ENCODE results near the gene MED9.

DNA sequence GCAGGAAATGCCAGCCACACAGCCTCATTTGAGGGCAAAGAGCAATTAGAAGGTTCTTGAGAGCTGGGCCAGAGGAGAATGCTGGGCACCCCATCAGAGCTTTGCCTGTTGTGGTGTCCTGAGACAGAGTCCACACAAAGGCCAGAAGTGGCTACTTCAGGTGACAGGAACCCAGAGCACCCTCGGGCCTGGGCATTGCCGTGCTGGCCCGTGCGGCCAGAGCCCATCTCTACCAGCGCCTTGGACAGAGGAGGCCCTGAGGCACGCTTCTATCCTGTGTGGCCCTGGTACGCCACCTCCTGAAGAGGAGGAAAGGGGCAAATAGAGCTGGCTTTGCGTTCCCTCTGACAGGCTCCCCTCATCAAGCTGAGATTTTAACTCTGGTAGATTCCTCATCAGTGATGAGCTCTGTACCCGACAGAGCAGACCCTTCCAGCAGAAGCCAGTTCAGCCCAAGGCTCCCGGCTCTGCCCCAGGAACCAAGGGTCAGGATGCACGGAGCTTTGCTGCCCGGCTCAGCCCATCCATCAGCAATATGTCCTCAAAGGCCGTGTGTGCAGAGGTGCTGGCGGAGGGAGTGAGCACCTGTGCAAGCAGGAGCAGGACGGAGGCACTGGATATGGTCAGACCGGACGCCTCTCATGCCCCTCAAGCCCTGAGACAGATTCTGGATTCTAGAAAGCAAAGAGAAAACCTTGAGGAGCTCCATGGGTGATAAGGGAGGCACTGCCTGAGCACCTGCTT is 22.8 kb downstream of the MED9 start:
- TF ChIP-seq, protein P1, sequence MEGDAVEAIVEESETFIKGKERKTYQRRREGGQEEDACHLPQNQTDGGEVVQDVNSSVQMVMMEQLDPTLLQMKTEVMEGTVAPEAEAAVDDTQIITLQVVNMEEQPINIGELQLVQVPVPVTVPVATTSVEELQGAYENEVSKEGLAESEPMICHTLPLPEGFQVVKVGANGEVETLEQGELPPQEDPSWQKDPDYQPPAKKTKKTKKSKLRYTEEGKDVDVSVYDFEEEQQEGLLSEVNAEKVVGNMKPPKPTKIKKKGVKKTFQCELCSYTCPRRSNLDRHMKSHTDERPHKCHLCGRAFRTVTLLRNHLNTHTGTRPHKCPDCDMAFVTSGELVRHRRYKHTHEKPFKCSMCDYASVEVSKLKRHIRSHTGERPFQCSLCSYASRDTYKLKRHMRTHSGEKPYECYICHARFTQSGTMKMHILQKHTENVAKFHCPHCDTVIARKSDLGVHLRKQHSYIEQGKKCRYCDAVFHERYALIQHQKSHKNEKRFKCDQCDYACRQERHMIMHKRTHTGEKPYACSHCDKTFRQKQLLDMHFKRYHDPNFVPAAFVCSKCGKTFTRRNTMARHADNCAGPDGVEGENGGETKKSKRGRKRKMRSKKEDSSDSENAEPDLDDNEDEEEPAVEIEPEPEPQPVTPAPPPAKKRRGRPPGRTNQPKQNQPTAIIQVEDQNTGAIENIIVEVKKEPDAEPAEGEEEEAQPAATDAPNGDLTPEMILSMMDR (conservative IDR thresholded peaks at IDR 0.05 in 1 of 2, IDR thresholded peaks at IDR 0.05 in 1 of 2; ENCODE audit: low read depth in 1 of 2, low read length in 2 of 2): no peak
- no peak for TF ChIP-seq EZH2 (IDR thresholded peaks at IDR 0.05; ENCODE audit: low read length, missing control alignments)

Data from fibroblast of lung (primary cell).